Measurements from ENCODE around the gene RPA1. TPM values are rescaled to one million over a fixed set of nuclear protein-coding genes. Genes with fewer than 3 reads are reported as not detected.

The RPA1 gene
- total RNA-seq, 1 donor from 2014 or later = 85.6 TPM

DNA sequence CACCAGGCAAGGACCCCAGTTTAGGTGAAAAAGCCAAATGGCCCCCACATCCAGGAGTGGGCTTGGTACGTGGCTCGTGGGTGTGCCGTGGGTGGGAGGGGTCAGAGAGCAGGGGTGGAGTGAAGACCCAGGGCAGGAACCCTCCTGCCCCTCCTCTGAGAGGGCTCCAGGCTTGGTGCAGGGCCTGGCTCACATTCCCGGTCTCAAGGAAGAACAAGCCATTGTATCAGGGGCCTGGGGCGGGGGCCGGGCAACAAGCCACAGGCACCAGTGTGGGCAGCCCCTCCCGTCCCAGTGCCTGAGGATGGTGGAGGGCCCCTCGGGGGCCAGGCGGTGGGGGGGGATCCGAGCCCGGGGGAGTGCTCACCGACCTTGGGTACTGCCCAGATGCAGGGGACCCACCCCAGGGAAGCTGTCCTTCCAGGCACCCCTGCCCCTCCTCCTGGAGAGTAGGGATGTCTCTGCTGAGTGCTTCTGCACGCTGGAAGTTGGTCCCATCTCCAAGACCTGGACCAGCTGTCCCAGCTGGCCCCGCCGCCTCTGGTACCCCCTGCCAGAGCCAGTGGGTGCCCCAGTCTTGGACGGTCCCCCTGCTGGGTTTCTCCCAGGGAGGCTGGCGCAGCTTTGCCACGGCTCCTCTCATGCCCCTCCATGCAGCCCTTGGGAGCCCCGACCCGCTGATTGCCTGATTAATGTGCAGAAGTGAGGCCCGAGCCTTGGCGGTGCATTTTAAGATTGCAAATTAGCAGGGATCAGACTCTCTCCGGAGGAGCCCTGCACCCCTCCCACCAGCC, 111.7 kb downstream of the RPA1 start:
- DNase-seq (ENCODE audit: low spot score) = no peak

DNA sequence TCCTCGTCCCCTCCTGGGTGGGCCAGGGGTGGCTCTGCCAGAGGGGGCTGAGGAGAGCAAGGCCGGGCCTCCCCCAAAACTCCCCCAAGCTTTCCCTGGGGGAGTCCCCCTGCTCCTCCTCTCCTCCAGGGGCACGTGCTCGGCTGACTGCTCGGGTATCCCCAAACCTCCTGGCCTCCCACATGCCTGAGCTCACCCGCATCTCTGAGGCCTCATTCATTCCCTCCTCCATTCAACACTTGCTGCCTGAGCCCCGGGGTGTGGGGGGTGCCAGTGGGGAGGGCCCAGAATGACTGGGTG, 112.2 kb downstream of the RPA1 start:
- no peak for DNase-seq (ENCODE audit: low spot score)

DNA sequence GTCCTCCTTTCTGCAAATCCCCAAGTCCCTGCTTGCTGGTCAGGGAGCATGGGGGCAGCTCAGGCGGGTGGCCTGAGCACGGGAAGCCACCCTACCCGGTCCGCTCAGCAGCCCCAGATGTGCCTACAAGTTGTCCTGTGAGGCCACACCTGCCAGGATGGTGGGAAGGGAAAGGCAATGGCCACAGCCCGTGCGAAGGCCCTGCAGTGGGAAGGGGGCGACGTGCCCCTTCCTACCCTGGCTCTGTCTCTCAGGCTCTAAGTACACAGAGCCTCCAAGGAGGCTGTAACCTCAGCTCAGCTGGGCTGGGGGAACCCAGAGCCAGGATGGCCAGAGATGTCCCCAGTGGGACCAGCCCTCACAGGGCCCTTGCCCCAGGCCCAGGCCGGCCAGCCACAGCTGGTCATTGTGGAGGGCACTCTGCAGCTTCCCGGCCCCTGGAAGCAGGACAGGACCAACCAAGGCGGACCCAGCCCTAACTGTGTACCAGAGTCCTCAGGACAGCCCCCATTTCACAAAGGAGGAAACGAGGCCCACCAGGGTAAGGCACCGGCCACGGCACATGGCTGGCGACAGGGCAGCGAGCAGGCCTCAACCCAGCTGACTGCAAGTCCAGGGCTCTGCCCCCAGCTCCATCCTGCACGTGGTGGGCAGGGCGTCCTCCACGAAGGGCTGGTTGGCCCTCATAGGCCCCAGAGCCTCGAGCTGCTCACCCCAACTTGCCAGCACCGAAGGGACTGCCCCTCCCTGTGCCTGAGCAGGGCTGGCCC, 113.0 kb downstream of the RPA1 start:
- DNase-seq (ENCODE audit: low spot score) = no peak

DNA sequence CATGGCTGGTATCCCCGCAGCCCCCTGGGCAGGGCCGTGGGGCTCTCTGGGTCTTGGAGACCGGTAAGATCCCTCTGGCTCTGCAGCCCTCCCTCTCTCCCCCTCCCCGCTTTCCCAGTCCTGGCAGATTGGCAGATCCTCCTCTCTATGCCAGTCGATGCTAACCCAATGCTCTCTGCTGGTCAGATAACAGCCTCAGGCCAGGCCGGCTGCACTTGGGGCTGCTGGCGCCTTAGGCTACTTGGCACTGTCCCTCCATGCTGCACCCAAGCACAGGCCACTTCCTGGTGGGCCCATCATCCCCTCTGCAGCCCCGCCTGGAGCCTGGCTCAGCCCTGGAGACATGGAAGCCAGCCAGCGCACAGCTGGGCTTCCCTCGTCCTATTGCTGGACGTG, 113.6 kb downstream of the RPA1 start:
- no peak for DNase-seq (ENCODE audit: low spot score)

DNA sequence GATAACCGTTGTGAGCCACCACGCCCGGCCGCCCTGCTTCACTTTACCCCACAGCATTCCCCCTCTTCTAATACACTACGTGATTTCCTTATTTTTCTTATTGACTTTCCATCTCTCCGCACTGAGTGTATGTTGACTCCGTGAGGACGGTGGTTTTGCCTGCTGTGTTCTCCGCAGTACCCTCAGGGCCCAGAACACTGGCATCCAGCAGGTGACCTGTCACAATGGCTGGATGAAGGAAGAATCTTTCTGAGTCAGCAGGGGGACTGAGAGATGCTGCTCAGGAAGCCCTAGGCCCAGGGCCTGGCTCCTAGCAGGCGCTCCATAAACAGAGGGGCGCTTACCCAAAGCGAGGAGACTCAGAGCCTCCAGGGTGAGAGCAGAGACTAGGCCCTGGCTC, 115.8 kb downstream of the RPA1 start:
- DNase-seq (ENCODE audit: low spot score) = no peak

DNA sequence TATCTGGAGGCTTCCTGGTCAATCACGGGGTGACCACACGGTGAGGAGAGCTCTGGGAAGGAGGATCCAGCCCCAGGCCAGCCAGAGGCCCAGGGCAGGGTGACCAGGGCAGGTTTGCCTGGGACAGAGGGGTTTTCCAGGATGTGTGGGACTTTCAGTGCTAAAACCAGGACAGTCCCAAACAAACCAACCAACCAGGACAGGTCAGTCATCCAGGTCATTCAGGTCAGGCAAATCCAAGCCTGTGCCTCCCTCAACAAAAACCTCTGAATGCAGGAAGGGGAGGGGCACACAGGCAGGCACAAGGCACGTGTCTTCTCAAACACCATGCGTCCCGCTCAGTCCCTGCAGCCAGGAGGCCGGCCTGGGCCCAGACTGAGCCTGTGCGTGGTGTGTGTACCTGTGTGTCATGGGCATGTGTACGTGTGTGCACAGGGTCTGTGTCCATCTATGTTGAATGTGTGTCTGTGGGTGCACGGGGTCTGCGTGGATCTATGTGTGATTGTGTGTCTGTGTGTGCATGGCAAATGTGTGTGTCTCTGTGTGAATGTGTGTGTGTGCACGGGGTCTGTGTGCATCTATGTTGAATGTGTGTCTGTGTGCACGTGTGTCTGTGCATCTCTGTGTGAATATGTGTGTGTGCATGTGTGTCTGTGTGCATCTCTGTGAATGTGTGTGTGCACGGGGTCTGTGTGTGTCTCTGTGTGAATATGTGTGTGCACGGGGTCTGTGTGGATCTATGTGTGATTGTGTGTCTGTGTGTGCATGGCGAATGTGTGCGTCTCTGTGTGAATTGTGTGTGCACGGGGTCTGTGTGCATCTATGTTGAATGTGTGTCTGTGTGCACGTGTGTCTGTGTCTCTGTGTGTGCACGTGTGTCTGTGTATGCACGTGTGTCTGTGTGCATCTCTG, 116.5 kb downstream of the RPA1 start:
- no peak for DNase-seq (ENCODE audit: low spot score)

DNA sequence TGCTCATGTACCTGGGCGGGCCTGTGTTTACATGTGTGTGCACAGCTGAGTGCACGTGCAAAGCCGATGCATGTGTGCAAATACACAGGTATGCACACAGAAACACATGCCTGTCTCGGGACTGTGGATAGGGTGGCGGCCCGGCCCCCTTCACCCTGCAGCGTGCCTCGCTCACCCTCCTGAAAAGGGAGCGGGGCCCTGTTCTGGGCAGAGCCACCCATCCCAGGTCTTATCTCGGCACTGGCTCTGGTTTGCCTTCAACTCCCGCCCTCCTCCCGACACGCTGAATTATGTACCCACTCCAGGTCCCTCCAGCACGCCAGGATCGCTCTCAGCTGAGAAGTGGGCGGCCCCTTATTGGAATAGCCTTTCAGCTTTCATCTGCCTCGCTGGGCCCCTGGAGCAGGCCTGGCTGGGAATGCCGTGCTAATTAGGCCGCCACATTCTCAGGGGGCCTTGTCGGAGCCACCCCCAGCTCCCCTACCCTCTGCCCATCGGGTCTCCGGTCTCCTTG, 117.5 kb downstream of the RPA1 start:
- DNase-seq (ENCODE audit: low spot score) = no peak

DNA sequence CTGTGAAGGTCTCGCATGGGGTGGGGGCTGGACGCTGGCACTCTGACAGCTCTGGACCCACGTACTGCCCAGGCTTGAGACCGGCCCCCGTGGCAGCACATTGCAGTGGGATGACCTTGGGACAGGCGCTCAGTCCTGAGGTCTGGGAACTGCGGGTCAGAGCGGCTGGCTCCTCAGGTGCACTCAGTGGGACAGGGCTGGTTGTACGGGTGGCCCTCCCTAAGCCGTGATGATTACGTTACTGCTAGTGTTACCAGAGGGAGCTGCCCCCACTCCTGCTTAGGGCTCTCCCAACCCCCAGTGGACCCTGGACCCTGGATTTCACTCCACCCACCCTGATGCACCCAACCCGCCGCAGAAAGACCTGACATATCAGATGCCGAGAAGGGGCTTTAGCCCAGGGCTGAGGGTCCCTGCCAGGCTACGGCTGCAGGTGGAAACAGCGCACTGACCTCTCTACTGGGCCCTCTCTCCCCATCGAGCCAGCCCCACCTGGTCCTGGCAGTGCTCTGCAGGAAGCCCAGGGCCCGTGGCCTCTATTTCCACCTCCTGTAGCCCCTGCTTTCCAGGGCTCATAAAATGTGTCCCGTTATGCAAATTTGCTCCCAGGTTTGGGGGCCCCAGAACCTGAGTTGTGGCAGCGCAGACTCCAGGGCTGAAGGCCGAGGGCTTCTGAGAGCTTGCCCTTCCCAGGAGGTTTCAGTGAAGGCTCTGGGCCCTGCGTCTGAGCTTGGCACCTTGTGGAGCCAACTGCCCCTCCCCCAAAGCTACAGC, 118.1 kb downstream of the RPA1 start:
- no peak for DNase-seq (ENCODE audit: low spot score)

DNA sequence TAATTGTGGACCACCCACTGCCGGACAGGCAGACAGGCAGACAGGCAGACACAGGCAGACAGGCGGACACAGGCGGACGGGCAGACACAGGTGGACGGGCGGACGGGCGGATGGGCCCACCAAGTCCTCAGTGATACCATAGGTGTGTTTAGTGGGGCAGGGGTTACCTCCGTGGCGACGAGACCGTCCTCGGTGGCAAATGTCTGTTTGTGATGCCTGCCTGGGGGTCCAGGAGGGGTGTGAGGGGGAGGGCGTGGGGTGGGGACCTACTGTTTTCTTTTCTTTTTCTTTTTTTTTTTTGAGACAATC, 118.7 kb downstream of the RPA1 start:
- no peak for DNase-seq (ENCODE audit: low spot score)

Other genes with a start within 250 kb of the RPA1 start
- gene SLC43A2, start 201.2 kb upstream of the RPA1 start, total RNA-seq = 27.0 TPM
- gene SCARF1, start 184.3 kb upstream of the RPA1 start, total RNA-seq = 13.2 TPM
- gene RILP, start 180.1 kb upstream of the RPA1 start, total RNA-seq = 11.7 TPM
- 246 TPM for gene PRPF8, start 145.1 kb upstream of the RPA1 start, total RNA-seq
- 6.5 TPM for gene TLCD2, start 119.6 kb upstream of the RPA1 start, total RNA-seq
- 30.3 TPM for gene WDR81, start 105.3 kb upstream of the RPA1 start, total RNA-seq
- gene SERPINF2, start 87.1 kb upstream of the RPA1 start, total RNA-seq = 2.9 TPM
- 129 TPM for gene SERPINF1, start 67.9 kb upstream of the RPA1 start, total RNA-seq
- gene SMYD4, start 103 bp upstream of the RPA1 start, total RNA-seq = 13.2 TPM
- 9.3 TPM for gene RTN4RL1, start 195.3 kb downstream of the RPA1 start, total RNA-seq
- 51.5 TPM for gene DPH1, start 200.1 kb downstream of the RPA1 start, total RNA-seq
- gene OVCA2, start 212.0 kb downstream of the RPA1 start, total RNA-seq = 31.8 TPM
- gene HIC1, start 225.1 kb downstream of the RPA1 start, total RNA-seq = 20.8 TPM

Data from mucosa of gallbladder (tissue), 1 donor.